Activated naive CD4-positive, alpha-beta T cell treated with anti-CD3 and anti-CD28 coated beads, Interleukin-2, amount 50 U/mL, for 72 hours (primary cell): ENCODE results near the gene UGT2A2. TPM values are rescaled to one million over a fixed set of nuclear protein-coding genes. Genes with fewer than 3 reads are reported as not detected.

ENCODE experiments used
- ATAC-seq, 2 donors: fragments of 150-1000 bp; cut with Tn5 transposase; 2 replicates each; pipeline ENCODE4 v1.10.0; 2021; ENCODE audit warnings: mild to moderate bottlenecking in 2 of 2, moderate library complexity in 2 of 2
- DNase-seq, 2 donors: peaks; one replicate each; pipeline ENCODE4 v3.0.0; 2021 to 2022; ENCODE audit warnings: low spot score in 2 of 2
- H3K27ac Mint-ChIP-seq, 2 donors: one replicate each; pipeline ENCODE4 v1.8.0; 2022; ENCODE audit warnings: mild to moderate bottlenecking in 2 of 2, mixed read lengths in 2 of 2
- H3K36me3 Mint-ChIP-seq, 2 donors: one replicate each; pipeline ENCODE4 v1.8.0; 2022; ENCODE audit warnings: mixed read lengths in 2 of 2
- H3K9me3 Mint-ChIP-seq, 2 donors: one replicate each; pipeline ENCODE4 v1.8.0; 2022; ENCODE audit warnings: mixed read lengths in 2 of 2
- total RNA-seq, 2 donors: library from RNA; stranded (reverse); gene quantifications; one replicate each; pipeline ENCODE4 v1.2.3, GENCODE V29; 2022

UGT2A2 gene
- total RNA-seq, 2 donors from 2014 or later: not detected

GRCh38 chr4:69594382-69594781, 45.1 kb downstream of the UGT2A2 start:
- ATAC-seq (no peak), DNase-seq (no peak)
- Mint-ChIP-seq H3K9me3 (no peaks in the 10 kb centered on the region), H3K27ac (no peak overlapping the region), H3K36me3 (no peaks in the 10 kb centered on the region)

DNA sequence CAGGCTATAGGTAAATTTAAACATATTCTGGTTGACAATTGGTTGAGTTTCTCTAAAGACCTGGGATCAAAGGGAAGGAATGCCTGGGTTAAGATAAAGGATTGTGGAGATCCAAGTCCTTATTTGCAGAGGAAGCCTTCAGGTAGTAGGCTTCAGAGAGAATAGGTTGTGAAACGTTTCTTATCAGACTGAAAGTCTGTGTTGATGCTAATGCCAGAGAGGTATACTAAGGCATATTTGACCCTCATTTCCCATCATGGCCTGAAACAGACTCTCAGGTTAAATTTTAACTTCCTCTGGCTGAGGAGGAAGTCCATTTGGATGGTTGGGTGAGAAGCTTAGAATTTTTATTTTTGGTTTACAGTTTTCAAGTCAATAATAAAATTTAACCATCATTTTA, 48.1 kb downstream of the UGT2A2 start:
- Mint-ChIP-seq H3K9me3 (no peaks in the 10 kb centered on the region), H3K36me3 (no peaks in the 10 kb centered on the region), H3K27ac (no peak overlapping the region)
- ATAC-seq (no peak), DNase-seq (no peak)

GRCh38 chr4:69589884-69590283, 49.6 kb downstream of the UGT2A2 start:
- Mint-ChIP-seq H3K9me3 (no peaks in the 10 kb centered on the region), H3K36me3 (no peaks in the 10 kb centered on the region), H3K27ac (no peak overlapping the region)
- no peak for DNase-seq
- ATAC-seq: no peak

DNA sequence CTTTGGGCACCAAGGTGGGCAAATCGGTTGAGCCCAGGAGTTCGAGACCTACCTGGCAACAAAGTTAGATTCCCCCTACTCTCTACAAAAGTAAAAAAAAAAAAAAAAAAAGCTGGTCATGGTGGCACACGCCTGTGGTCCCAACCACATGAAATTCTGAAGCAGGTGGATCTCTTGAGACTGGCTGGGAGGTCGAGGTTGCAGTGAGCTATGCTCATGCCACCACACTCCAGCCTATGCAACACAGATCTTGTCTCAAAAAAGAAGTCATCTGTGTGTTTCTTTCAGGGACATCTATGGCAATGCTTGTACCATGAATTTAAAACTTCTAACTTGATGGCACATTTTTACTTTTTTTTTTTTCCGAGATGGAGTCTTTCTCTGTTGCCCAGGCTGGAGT, 55.3 kb downstream of the UGT2A2 start:
- DNase-seq (no peak), ATAC-seq (no peak)
- Mint-ChIP-seq H3K27ac (no peak overlapping the region), H3K36me3 (no peaks in the 10 kb centered on the region), H3K9me3 (no peaks in the 10 kb centered on the region)

DNA sequence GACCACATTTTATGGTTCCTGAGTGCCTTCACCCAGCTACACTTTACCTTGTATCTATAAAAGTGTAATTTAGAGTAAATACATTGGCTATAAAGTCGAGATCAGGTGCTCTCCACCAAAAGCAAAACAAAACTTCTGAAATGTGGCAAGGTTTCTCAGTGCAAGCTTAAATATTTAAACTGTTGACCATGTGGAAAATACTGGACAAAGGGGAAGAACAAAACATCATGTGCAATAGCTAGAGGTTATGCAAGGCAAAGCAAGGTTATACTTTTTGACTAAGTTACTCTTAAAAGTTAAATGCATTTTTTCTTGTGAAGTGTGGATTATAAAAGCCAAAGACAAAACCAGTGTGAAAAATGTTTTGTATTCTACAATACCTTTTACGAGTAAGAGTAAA, 55.9 kb downstream of the UGT2A2 start:
- Mint-ChIP-seq H3K36me3 (no peaks in the 10 kb centered on the region), H3K27ac (no peak overlapping the region), H3K9me3 (no peaks in the 10 kb centered on the region)
- no peak for DNase-seq
- ATAC-seq: no peak

DNA sequence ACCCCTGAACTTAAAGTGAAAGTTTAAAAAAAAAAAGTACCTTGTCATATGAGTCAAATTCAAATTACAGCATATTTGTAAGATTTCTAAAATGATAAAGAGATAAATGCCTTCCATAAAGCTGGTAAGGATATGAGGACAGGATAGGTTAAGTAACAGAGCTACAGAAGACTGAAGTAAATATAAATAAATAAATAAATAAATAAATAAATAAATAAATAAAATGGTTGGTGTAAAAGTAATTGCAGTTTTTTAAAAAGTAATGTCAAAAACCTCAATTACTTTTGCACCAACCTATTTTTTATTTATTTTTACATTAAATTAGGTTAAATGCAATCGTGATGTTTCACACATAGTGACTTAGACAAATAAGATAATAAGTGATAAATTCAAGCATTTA, 62.2 kb downstream of the UGT2A2 start:
- no peak overlapping the region for H3K27ac Mint-ChIP-seq
- no peak for DNase-seq
- ATAC-seq: no peak

DNA sequence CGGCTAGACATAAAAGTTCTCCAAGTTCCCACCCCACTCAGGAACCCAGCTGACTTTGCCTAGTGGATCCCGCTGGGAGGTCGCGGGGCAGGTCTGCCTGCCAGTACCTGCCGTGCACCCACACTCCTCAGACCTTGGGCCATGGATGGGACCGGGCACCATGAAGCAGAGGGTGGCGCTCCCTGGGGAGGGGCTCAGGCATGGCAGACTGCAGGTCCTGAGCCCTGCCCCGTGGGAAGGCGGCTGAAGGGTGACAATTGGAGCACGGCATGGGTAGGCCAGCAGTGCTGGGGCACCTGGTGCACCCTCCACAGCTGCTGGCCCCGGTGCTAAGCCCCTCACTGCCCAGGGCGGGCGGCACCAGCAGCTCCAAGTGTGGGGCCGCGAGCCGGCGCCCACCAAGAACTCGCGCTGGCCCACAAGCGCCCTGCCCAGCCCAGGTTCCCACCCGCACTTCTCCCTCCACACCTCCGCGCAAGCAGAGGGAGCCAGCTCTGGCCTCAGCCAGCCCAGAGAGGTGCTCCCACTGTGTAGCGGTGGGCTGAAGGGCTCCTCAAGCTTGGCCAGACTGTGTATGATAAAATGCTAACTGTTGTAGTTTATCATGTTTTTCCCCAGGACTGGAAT, 63.1 kb downstream of the UGT2A2 start:
- Mint-ChIP-seq H3K36me3 (no peaks in the 10 kb centered on the region), H3K27ac (no peak overlapping the region), H3K9me3 (no peaks in the 10 kb centered on the region)
- DNase-seq (no peak), ATAC-seq (no peak)

More for the DNA sequence above, 62.2 kb downstream of the UGT2A2 start:
- H3K36me3 Mint-ChIP-seq: no peaks in the 10 kb centered on the region
- H3K9me3 Mint-ChIP-seq: no peaks in the 10 kb centered on the region

DNA sequence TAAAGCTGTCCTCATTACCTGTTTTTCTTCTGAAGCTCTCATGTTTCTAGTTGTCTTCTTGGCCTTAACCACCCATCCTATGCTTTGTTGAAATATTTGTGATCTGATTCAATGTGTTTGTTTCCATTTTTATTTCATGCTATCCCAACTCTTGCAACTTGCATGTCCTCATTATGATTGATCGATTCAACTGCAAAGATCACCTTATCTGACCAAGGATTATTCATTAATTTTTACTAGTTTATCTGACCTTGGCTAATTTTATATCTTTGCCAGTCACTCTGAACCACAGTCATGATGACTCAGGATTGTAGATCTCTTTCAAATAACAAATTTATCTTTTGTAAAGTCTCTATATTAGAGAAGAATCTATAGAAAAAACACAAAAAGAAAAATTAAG, 70.7 kb downstream of the UGT2A2 start:
- Mint-ChIP-seq H3K27ac (no peak overlapping the region), H3K9me3 (peaks cover 0 to 3% of the 10 kb centered on the region in 2 donors), H3K36me3 (no peaks in the 10 kb centered on the region)
- ATAC-seq (no peak), DNase-seq (no peak)

- H3K27ac Mint-ChIP-seq: no peak overlapping the region
- no peak for DNase-seq
- no peaks in the 10 kb centered on the region for H3K36me3 Mint-ChIP-seq
- peaks cover 0 to 3% of the 10 kb centered on the region in 2 donors for H3K9me3 Mint-ChIP-seq
- ATAC-seq: no peak
These were observed 76.0 kb downstream of the UGT2A2 start for GRCh38 chr4:69563424-69563823.

DNA sequence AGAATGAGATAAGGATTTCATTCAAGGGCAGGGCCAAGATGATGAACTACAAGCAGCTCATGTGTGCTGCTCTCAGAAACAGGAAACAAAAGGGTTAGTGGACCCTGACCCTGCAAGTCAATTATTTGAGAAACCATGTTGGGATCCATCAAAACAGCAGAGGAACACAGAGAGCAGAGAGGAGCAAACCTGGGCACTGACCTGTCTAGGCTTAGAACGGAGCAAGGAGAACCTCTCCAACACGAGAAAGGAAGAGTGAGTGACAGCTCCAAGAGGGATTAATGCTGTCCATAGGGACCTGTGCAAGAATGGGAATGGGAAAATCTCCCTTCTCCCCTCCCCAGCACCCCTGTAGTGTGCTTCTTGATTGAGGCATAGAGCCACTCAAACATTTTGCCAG, 89.8 kb downstream of the UGT2A2 start:
- Mint-ChIP-seq H3K27ac (no peak overlapping the region), H3K9me3 (peaks cover 0 to 5% of the 10 kb centered on the region in 2 donors), H3K36me3 (no peaks in the 10 kb centered on the region)
- no peak for DNase-seq
- ATAC-seq: no peak

DNA sequence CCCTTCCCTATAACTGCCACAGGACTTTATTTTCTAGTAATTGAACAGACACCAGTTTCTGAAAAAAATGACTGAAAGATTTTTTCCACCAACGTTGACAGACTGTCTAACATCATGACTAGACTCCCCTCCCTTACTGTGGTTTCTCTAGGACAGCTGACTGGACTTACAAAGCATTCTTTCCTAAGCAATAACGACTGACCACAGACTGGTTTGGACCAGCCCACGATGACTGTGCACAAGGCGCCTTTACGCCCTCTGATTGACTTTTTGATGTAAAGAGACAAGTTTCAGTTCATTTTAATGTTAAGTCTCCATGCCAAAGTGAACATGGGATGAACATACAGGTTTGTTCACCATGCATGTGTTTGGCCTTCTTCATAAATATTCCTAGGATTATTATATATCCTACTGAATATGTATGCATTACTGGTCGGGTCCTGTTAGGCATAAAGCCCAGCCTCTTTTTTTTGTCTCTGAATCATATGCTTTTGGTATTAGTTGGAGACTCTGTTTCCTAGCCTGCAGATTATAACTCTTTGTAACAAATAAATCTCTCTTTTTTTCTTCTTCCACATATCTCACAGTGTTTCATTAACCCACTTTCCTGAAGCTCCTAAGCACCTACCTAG, 93.2 kb downstream of the UGT2A2 start:
- peaks cover 0 to 4% of the 10 kb centered on the region in 2 donors for H3K9me3 Mint-ChIP-seq
- DNase-seq (no peak), ATAC-seq (no peak)
- no peak overlapping the region for H3K27ac Mint-ChIP-seq
- H3K36me3 Mint-ChIP-seq: no peaks in the 10 kb centered on the region

Other genes starting within 250 kb of the UGT2A2 start
- gene UGT2B4, start 143.7 kb downstream of the UGT2A2 start, total RNA-seq: not detected
- not detected for gene UGT2A1, start 13.6 kb upstream of the UGT2A2 start, total RNA-seq
- gene SULT1B1, start 121.0 kb upstream of the UGT2A2 start, total RNA-seq: 1 to 10 TPM; 2.4 to 3.2 TPM
- not detected for gene SULT1E1, start 220.5 kb upstream of the UGT2A2 start, total RNA-seq